HepG2 (cell line): ENCODE results near the gene CTDNEP1. TPM values are rescaled to one million over a fixed set of nuclear protein-coding genes. Genes with fewer than 3 reads are reported as not detected.

Source experiments
- CBFB ChIP-seq: sonication (generic); formaldehyde crosslinking; IDR thresholded peaks from 2 replicates; pipeline ENCODE4 v1.4.0; 2020; ENCODE audit warnings: missing genetic modification reagents
- ESRRA ChIP-seq: sonication (generic); formaldehyde crosslinking; IDR thresholded peaks from 2 replicates; pipeline ENCODE4 v1.5.1; 2020; ENCODE audit warnings: mild to moderate bottlenecking, low read depth, missing genetic modification reagents
- FOXA3 ChIP-seq: IDR thresholded peaks from 2 replicates; pipeline ENCODE4 v1.6.1; 2016; ENCODE audit warnings: missing genetic modification reagents, missing compliant biosample characterization
- HCFC1 ChIP-seq: fragments of 150-350 bp; IDR thresholded peaks from 2 replicates; pipeline ENCODE4 v1.6.1; 2014; ENCODE audit warnings: low read depth, low read length
- IKZF1 ChIP-seq: fragments of 450-650 bp; IDR thresholded peaks from 2 replicates; pipeline ENCODE4 v1.7.1; 2016
- NR2C2 ChIP-seq: sonication (generic); formaldehyde crosslinking; IDR thresholded peaks from 2 replicates; pipeline ENCODE4 v1.4.0; 2020; ENCODE audit warnings: missing genetic modification reagents, mild to moderate bottlenecking, moderate library complexity, borderline replicate concordance
- NRL ChIP-seq: sonication (generic); formaldehyde crosslinking; IDR thresholded peaks from 2 replicates; pipeline ENCODE4 v1.5.0; 2020; ENCODE audit warnings: missing genetic modification reagents, mild to moderate bottlenecking, moderate library complexity, borderline replicate concordance
- PAX8 ChIP-seq: sonication (generic); formaldehyde crosslinking; IDR thresholded peaks from 2 replicates; pipeline ENCODE4 v1.8.0; 2022; ENCODE audit warnings: mild to moderate bottlenecking, missing genetic modification reagents, borderline replicate concordance
- RFX1 ChIP-seq: fragments of 450-650 bp; IDR thresholded peaks from 2 replicates; pipeline ENCODE4 v1.6.1; 2017
- SP5 ChIP-seq: IDR thresholded peaks from 2 replicates; pipeline ENCODE4 v1.6.1; 2016; ENCODE audit warnings: low read depth, borderline replicate concordance
- ZNF343 ChIP-seq: sonication (generic); formaldehyde crosslinking; IDR thresholded peaks from 2 replicates; pipeline ENCODE4 v1.4.0; 2020; ENCODE audit warnings: mild to moderate bottlenecking, missing genetic modification reagents
- ZNF557 ChIP-seq: sonication (generic); formaldehyde crosslinking; IDR thresholded peaks from 2 replicates; pipeline ENCODE4 v1.4.0; 2020; ENCODE audit warnings: missing genetic modification reagents
- ZNF615 ChIP-seq: sonication (generic); formaldehyde crosslinking; IDR thresholded peaks from 2 replicates; pipeline ENCODE4 v1.5.0; 2020; ENCODE audit warnings: mild to moderate bottlenecking, missing genetic modification reagents, borderline replicate concordance
- ZNF678 ChIP-seq: sonication (generic); formaldehyde crosslinking; IDR thresholded peaks from 2 replicates; pipeline ENCODE4 v1.4.0; 2020; ENCODE audit warnings: mild to moderate bottlenecking, missing genetic modification reagents
- ZNF749 ChIP-seq: sonication (generic); formaldehyde crosslinking; IDR thresholded peaks from 2 replicates; pipeline ENCODE4 v1.8.0; 2022; ENCODE audit warnings: mild to moderate bottlenecking, missing genetic modification reagents, moderate library complexity, borderline replicate concordance
- ZSCAN22 ChIP-seq: sonication (generic); formaldehyde crosslinking; IDR thresholded peaks from 2 replicates; pipeline ENCODE4 v1.4.0; 2020; ENCODE audit warnings: mild to moderate bottlenecking, missing genetic modification reagents
- polyA plus RNA-seq, 8 experiments: library from polyadenylated mRNA; depleted of rRNA in 3 of 8; stranded (reverse) in 7 of 8; unstranded in 1 of 8; fragments of >200 nt; fragmentation: Illumina TruSeq in 4 of 8; extraction: Trizol in 4 of 8; gene quantifications; 2 replicates each; pipeline versions ENCODE4 v1.2.1 to v1.2.3, GENCODE V29; 2011 to 2016; ENCODE audit warnings: low read depth in 4 of 8, missing spikeins in 1 of 8, mixed read lengths in 1 of 8; ENCODE audit not compliant: insufficient read depth in 1 of 8
- total RNA-seq, 5 experiments: library from RNA; depleted of rRNA; stranded (reverse); fragments of >200 nt; fragmentation: Illumina TruSeq; extraction: Trizol; gene quantifications; 2 replicates each; pipeline ENCODE4 v1.2.3, GENCODE V29; 2016; ENCODE audit warnings: low read depth in 1 of 5
- TF ChIP-seq, protein P1 (sequence below): sonication (generic); formaldehyde crosslinking; conservative IDR thresholded peaks from 2 replicates; pipeline ENCODE4 v1.8.0; 2022; ENCODE audit warnings: low read depth, missing genetic modification reagents
- TF ChIP-seq, protein P2 (sequence below): sonication (generic); formaldehyde crosslinking; IDR thresholded peaks from 2 replicates; pipeline ENCODE4 v1.8.0; 2022; ENCODE audit warnings: mild to moderate bottlenecking, missing genetic modification reagents, moderate library complexity
- TF ChIP-seq, protein P3 (sequence below): sonication (generic); formaldehyde crosslinking; IDR thresholded peaks from 2 replicates; pipeline ENCODE4 v1.5.0; 2020; ENCODE audit warnings: missing genetic modification reagents
- TF ChIP-seq, protein P4 (sequence below): sonication (generic); formaldehyde crosslinking; IDR thresholded peaks from 2 replicates; pipeline ENCODE4 v1.4.0; 2020; ENCODE audit warnings: missing genetic modification reagents

CTDNEP1 gene
- total and polyA plus RNA-seq, 2 of the 13 experiments (the other 11 are each of a cell fraction or from before 2014, with no cell fraction given), result 19.8 to 118 TPM

DNA sequence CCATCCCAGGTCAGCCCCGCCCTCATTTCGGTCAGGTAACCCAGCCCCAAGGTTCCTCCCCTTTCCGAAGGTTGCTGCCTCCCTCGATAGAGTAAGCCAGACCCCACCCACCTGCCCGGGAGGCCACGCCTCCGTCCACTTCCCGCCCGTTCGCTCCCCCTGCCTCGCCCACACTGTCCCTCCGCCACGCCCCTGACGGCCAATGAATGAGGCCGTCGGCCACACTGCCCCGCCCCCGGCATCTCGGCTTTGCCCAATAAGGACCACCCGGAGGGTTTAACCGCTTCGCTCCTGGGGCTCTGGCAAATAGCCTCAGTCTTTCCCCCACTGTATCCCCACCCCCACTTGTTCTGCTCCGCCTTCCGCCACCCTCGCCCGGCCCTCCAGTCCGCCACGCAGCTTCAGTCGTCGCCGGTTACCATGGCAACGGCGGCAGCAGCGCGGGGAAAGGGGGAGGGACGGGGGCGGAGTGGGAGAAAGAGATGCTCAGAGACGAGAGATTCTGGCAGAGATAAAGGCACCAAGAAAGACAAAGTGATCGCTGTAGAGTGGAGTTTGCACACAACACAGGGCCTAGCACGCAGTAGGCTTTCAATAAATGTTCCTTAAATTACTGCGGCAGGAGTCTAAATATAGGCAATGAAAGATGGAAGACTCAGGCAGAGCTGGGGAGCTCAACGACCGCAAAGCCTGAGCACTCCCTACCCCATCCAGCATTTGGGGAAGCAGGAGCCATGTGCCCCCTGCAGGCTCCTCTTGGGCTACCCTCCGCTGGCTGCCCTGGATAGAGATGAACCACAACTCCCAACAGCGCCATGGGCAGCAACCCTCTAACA, 37.0 kb downstream of the CTDNEP1 start (continued):
- TF ChIP-seq SP5 (CRISPR knock-in tag) (peak; percentile 72; the same call in 1 of the 2 replicates), IKZF1 (no peak), NR2C2 (CRISPR knock-in tag) (peak; percentile 67; the same call in 1 of the 2 replicates), ZSCAN22 (CRISPR knock-in tag) (no peak), ZNF749 (CRISPR knock-in tag) (no peak), ZNF615 (no peak), PAX8 (CRISPR knock-in tag) (no peak), HCFC1 (peak; percentile 98; the same call in 1 of the 2 replicates), RFX1 (peak; percentile 72), ZNF343 (CRISPR knock-in tag) (0 out of 2 replicates have a peak, but pooled peaks have one; percentile 46), ZNF557 (CRISPR knock-in tag) (no peak), ESRRA (CRISPR knock-in tag) (0 out of 2 replicates have a peak, but pooled peaks have one; percentile 30), FOXA3 (no peak), NRL (no peak; the same call in 1 of the 2 replicates), CBFB (CRISPR knock-in tag) (no peak), ZNF678 (CRISPR knock-in tag) (no peak)
- TF ChIP-seq, protein P1, sequence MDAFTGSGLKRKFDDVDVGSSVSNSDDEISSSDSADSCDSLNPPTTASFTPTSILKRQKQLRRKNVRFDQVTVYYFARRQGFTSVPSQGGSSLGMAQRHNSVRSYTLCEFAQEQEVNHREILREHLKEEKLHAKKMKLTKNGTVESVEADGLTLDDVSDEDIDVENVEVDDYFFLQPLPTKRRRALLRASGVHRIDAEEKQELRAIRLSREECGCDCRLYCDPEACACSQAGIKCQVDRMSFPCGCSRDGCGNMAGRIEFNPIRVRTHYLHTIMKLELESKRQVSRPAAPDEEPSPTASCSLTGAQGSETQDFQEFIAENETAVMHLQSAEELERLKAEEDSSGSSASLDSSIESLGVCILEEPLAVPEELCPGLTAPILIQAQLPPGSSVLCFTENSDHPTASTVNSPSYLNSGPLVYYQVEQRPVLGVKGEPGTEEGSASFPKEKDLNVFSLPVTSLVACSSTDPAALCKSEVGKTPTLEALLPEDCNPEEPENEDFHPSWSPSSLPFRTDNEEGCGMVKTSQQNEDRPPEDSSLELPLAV (CRISPR knock-in tag), result no peak
- TF ChIP-seq, protein P2, sequence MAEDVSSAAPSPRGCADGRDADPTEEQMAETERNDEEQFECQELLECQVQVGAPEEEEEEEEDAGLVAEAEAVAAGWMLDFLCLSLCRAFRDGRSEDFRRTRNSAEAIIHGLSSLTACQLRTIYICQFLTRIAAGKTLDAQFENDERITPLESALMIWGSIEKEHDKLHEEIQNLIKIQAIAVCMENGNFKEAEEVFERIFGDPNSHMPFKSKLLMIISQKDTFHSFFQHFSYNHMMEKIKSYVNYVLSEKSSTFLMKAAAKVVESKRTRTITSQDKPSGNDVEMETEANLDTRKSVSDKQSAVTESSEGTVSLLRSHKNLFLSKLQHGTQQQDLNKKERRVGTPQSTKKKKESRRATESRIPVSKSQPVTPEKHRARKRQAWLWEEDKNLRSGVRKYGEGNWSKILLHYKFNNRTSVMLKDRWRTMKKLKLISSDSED (CRISPR knock-in tag), result no peak
- TF ChIP-seq, protein P3, sequence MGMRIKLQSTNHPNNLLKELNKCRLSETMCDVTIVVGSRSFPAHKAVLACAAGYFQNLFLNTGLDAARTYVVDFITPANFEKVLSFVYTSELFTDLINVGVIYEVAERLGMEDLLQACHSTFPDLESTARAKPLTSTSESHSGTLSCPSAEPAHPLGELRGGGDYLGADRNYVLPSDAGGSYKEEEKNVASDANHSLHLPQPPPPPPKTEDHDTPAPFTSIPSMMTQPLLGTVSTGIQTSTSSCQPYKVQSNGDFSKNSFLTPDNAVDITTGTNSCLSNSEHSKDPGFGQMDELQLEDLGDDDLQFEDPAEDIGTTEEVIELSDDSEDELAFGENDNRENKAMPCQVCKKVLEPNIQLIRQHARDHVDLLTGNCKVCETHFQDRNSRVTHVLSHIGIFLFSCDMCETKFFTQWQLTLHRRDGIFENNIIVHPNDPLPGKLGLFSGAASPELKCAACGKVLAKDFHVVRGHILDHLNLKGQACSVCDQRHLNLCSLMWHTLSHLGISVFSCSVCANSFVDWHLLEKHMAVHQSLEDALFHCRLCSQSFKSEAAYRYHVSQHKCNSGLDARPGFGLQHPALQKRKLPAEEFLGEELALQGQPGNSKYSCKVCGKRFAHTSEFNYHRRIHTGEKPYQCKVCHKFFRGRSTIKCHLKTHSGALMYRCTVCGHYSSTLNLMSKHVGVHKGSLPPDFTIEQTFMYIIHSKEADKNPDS, result no peak
- TF ChIP-seq, protein P4, sequence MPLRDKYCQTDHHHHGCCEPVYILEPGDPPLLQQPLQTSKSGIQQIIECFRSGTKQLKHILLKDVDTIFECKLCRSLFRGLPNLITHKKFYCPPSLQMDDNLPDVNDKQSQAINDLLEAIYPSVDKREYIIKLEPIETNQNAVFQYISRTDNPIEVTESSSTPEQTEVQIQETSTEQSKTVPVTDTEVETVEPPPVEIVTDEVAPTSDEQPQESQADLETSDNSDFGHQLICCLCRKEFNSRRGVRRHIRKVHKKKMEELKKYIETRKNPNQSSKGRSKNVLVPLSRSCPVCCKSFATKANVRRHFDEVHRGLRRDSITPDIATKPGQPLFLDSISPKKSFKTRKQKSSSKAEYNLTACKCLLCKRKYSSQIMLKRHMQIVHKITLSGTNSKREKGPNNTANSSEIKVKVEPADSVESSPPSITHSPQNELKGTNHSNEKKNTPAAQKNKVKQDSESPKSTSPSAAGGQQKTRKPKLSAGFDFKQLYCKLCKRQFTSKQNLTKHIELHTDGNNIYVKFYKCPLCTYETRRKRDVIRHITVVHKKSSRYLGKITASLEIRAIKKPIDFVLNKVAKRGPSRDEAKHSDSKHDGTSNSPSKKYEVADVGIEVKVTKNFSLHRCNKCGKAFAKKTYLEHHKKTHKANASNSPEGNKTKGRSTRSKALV (CRISPR knock-in tag), result no peak
